Dedifferentiated amniotic fluid mesenchymal stem cell (primary cell): Measurements from ENCODE around the gene MT1M.

Experiments
- DNase-seq: peaks from one replicate; pipeline ENCODE4 v3.0.0-alpha.2; 2016; ENCODE audit errors: extremely low spot score

MT1M gene

GRCh38 chr16:56628486-56629350, 3.7 kb upstream of the MT1M start:
- no peak for DNase-seq

- no peak for DNase-seq
Observed at GRCh38 chr16:56629531-56629930, 2.9 kb upstream of the MT1M start.

GRCh38 chr16:56630134-56630533, 2.3 kb upstream of the MT1M start:
- DNase-seq = no peak

GRCh38 chr16:56631197-56631596, 1.3 kb upstream of the MT1M start:
- DNase-seq = no peak

- no peak for DNase-seq
Observed at GRCh38 chr16:56631832-56632155, 665 bp upstream of the MT1M start.

GRCh38 chr16:56632848-56633365, 448 bp downstream of the MT1M start:
- DNase-seq = no peak

GRCh38 chr16:56633535-56633934, 1.1 kb downstream of the MT1M start:
- DNase-seq = no peak

GRCh38 chr16:56634715-56635440, 2.4 kb downstream of the MT1M start:
- DNase-seq = no peak

- no peak for DNase-seq
Observed at GRCh38 chr16:56635441-56635967, 3.0 kb downstream of the MT1M start.

GRCh38 chr16:56636616-56637413, 4.4 kb downstream of the MT1M start:
- no peak for DNase-seq

GRCh38 chr16:56637814-56638750, 5.6 kb downstream of the MT1M start, which contains the start of gene MT1A:
Gene MT1A, plus strand, starts transcription at chr16:56638666. Its CDS starts 73 bp downstream, at chr16:56638739.
- no peak for DNase-seq

GRCh38 chr16:56639045-56639444, 6.6 kb downstream of the MT1M start:
- no peak for DNase-seq

GRCh38 chr16:56640076-56640475, 7.6 kb downstream of the MT1M start:
- no peak for DNase-seq

GRCh38 chr16:56641166-56641565, 8.7 kb downstream of the MT1M start:
- no peak for DNase-seq

- DNase-seq = no peak
Observed at GRCh38 chr16:56643080-56643778, 10.8 kb downstream of the MT1M start.

GRCh38 chr16:56643833-56644232, 11.4 kb downstream of the MT1M start:
- DNase-seq = no peak

- DNase-seq = no peak
Observed at GRCh38 chr16:56645311-56645710, 12.9 kb downstream of the MT1M start.

- no peak for DNase-seq
Observed at GRCh38 chr16:56645838-56646237, 13.4 kb downstream of the MT1M start.

GRCh38 chr16:56647641-56648431, 15.4 kb downstream of the MT1M start:
- DNase-seq = no peak
